ENCODE data around the gene DCC. TPM values are rescaled to one million over a fixed set of nuclear protein-coding genes. Genes with fewer than 3 reads are reported as not detected.
A peak's percentile ranks its signal among the peaks of the same experiment; 100 is the strongest.

Gene DCC
- total RNA-seq, 1 experiment from 2014 or later = not detected

DNA sequence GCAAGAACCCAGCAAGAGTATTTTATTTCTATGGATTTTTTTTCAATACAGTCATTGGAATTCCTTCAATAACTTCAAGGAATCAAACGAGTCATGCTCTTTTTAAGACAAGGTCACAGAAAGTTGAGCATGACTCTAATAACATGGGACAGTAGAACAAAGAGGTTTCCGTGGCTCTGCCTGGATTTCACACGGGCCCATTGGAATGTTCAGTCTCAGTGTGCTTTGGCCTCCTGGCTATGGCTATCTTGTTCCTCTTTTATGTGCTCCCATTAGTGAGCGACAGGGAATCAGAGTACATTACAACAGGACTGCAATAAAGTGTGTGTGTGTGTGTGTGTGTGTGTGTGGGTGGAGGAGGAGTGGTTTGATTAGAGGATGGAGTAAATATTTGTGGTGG is 312.4 kb downstream of the DCC start:
- Mint-ChIP-seq H3K9me3 (ENCODE audit: unreplicated experiment) (peaks cover 20% of the 10 kb centered on the region), H3K36me3 (ENCODE audit: insufficient read depth, unreplicated experiment) (no peaks in the 10 kb centered on the region), H3K4me1 (ENCODE audit: insufficient read depth, unreplicated experiment) (no peaks in the 10 kb centered on the region), H3K4me3 (ENCODE audit: unreplicated experiment) (no peak overlapping the region), H3K27ac (ENCODE audit: low read depth, unreplicated experiment) (no peak overlapping the region), H3K27me3 (ENCODE audit: insufficient read depth, unreplicated experiment) (no peaks in the 10 kb centered on the region)
- intact Hi-C loops (cut with micrococcal nuclease) = no loop called here
- DNase-seq (ENCODE audit: unreplicated experiment) = no peak
- TF ChIP-seq, protein P1, sequence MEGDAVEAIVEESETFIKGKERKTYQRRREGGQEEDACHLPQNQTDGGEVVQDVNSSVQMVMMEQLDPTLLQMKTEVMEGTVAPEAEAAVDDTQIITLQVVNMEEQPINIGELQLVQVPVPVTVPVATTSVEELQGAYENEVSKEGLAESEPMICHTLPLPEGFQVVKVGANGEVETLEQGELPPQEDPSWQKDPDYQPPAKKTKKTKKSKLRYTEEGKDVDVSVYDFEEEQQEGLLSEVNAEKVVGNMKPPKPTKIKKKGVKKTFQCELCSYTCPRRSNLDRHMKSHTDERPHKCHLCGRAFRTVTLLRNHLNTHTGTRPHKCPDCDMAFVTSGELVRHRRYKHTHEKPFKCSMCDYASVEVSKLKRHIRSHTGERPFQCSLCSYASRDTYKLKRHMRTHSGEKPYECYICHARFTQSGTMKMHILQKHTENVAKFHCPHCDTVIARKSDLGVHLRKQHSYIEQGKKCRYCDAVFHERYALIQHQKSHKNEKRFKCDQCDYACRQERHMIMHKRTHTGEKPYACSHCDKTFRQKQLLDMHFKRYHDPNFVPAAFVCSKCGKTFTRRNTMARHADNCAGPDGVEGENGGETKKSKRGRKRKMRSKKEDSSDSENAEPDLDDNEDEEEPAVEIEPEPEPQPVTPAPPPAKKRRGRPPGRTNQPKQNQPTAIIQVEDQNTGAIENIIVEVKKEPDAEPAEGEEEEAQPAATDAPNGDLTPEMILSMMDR (IDR thresholded peaks at IDR 0.05; ENCODE audit: unreplicated experiment) = no peak
- ChIA-PET POLR2A (no interaction called here), CTCF (interaction anchor here (0.6 kb wide), 1 partner anchor 237 kb away, joined by 3 read pairs; no protein-coding TSS in a partner anchor)
- no TSS peak for BruUV-seq (replicated peaks)

DNA sequence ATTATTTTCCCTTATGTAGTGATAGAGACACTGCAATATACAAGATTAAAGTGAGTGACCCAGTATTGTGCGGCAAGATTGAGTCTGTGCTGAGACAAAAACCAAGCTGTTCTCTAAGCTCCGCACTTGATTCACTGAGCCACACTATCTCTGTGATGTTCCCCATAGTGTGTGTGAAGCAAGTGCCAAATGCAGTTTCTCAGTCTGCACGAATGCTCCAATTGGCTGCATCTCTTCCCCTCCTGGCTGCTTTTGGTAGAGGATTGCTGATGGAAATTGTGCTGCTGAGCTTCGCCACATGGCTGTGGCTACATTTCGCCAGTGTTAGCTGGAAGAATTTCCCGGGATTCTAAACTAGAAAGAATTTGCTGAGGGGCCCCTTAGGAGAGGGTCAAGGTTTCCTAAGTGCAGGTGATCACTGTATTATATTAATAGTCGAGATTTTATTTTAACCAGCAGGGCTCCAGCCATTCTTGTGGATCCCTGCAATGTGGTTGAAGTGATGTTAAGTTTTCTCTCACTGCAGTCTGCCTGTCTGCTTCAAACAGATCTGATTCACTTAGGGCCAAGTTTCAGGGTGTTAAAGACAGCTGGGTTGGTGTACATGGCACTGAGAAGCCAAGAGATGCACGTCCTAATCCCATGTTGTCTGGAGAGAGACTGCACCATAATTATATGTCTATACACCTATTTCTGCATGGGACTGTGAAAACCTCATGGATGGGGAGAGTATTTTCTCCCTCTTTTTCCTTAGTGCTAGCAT is 317.2 kb downstream of the DCC start:
- Mint-ChIP-seq H3K4me3 (ENCODE audit: unreplicated experiment) (no peak overlapping the region), H3K36me3 (ENCODE audit: insufficient read depth, unreplicated experiment) (no peaks in the 10 kb centered on the region), H3K9me3 (ENCODE audit: unreplicated experiment) (peaks cover 34% of the 10 kb centered on the region), H3K4me1 (ENCODE audit: insufficient read depth, unreplicated experiment) (no peaks in the 10 kb centered on the region), H3K27me3 (ENCODE audit: insufficient read depth, unreplicated experiment) (no peaks in the 10 kb centered on the region), H3K27ac (ENCODE audit: low read depth, unreplicated experiment) (no peak overlapping the region)
- no peak for DNase-seq (ENCODE audit: unreplicated experiment)
- no TSS peak for BruUV-seq (replicated peaks)
- TF ChIP-seq, protein P1 (IDR thresholded peaks at IDR 0.05; ENCODE audit: unreplicated experiment) = no peak
- intact Hi-C loops (cut with micrococcal nuclease) = no loop called here
- CTCF ChIA-PET = interaction anchor here (0.5 to 1.3 kb wide), 2 partner anchors 10 to 1090 kb away, joined by 3 to 5 read pairs; no protein-coding TSS in a partner anchor
- POLR2A ChIA-PET = no interaction called here

DNA sequence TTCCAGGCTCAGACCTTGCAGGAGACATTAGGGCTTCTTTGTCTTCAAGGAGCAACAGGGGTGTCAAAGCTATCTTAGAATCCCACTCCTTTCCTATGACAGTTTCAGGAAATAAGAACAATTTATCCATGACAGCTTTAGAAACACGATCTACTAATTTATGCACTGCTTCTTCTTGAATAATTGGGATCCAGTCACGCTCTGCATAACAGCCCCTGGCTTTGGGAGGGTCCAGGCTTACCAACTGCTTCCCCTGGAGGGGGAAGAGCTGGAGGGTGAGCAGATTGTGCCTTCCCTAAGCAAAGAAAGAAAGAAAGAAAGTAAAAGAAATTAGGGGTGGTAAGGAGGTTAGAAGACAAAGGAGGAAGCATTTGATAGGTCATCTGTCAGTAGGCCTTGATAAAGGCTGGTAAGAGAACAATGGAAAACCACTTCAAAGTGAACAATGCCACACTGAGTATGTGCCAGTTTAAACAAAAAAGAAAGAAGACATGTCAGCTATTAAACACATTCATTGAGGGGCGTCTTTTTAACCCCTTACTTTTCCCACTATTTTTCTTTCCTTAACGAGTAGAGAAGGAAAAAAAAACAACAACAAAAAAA is 327.6 kb downstream of the DCC start:
- Mint-ChIP-seq H3K36me3 (ENCODE audit: insufficient read depth, unreplicated experiment) (peaks cover 7% of the 10 kb centered on the region), H3K9me3 (ENCODE audit: unreplicated experiment) (peaks cover 36% of the 10 kb centered on the region), H3K27me3 (ENCODE audit: insufficient read depth, unreplicated experiment) (no peaks in the 10 kb centered on the region), H3K27ac (ENCODE audit: low read depth, unreplicated experiment) (no peak overlapping the region), H3K4me1 (ENCODE audit: insufficient read depth, unreplicated experiment) (no peaks in the 10 kb centered on the region), H3K4me3 (ENCODE audit: unreplicated experiment) (no peak overlapping the region)
- ChIA-PET CTCF (interaction anchor here (0.6 to 2.0 kb wide), 5 partner anchors 155 to 712 kb away, joined by 3 to 10 read pairs (median 3); partner anchors contain the start of gene DCC), POLR2A (no interaction called here)
- BruUV-seq (replicated peaks) = no TSS peak
- TF ChIP-seq, protein P1 (IDR thresholded peaks at IDR 0.05; ENCODE audit: unreplicated experiment) = no peak
- intact Hi-C loops (cut with micrococcal nuclease) = no loop called here
- no peak for DNase-seq (ENCODE audit: unreplicated experiment)

DNA sequence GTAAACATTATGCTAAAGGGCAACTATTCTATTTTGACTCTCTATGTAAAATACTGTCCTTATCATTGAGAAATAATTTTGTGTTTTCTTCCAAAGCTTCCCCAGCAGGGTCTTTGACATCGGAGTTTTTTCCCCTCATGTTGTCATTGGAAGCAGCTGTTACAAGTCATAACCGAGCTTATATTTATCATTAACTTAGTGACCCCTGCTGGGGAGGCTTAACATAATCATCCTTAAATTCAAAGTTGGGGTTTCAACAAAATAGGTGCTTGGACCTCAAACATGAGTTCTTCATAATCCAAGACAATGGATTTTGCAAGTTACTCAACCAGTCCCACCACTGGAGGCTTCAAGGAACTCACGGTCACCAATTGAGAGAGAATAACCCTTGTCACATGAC is 330.9 kb downstream of the DCC start:
- DNase-seq (ENCODE audit: unreplicated experiment) = peak; percentile 7
- peaks cover 34% of the 10 kb centered on the region for H3K9me3 Mint-ChIP-seq (ENCODE audit: unreplicated experiment)
- H3K4me1 Mint-ChIP-seq (ENCODE audit: insufficient read depth, unreplicated experiment) = no peaks in the 10 kb centered on the region
- H3K36me3 Mint-ChIP-seq (ENCODE audit: insufficient read depth, unreplicated experiment) = no peaks in the 10 kb centered on the region
- BruUV-seq (replicated peaks) = no TSS peak
- no peak overlapping the region for H3K4me3 Mint-ChIP-seq (ENCODE audit: unreplicated experiment)
- ChIA-PET CTCF (interaction anchor here (0.5 to 1.5 kb wide), 15 partner anchors 8 to 1569 kb away, joined by 3 to 12 read pairs (median 3); partner anchors contain the start of gene DCC), POLR2A (interaction anchor here (0.7 kb wide), 1 partner anchor 33 kb away, joined by 3 read pairs; no protein-coding TSS in a partner anchor)
- intact Hi-C loops (cut with micrococcal nuclease) = no loop called here
- TF ChIP-seq, protein P1 (IDR thresholded peaks at IDR 0.05; ENCODE audit: unreplicated experiment) = no peak
- no peaks in the 10 kb centered on the region for H3K27me3 Mint-ChIP-seq (ENCODE audit: insufficient read depth, unreplicated experiment)
- no peak overlapping the region for H3K27ac Mint-ChIP-seq (ENCODE audit: low read depth, unreplicated experiment)

Measured in MCF 10A (cell line).